GM10248 (cell line): Measurements from ENCODE around the gene MMP7.
"Not testable (repeated sequence)": the region's sequence is repeated elsewhere in the genome, so short reads cannot be mapped to it uniquely, and the experiment has no call there.

Experiments used
- CTCF ChIA-PET: fragments of 300-600 bp; sonication (Branson Sonifier 250); formaldehyde crosslinking; extraction: SDS; loops from one replicate; lab custom pipeline; 2021; ENCODE audit warnings: antibody characterized with exemption; lab: Yijun Ruan, JAX
- POLR2A ChIA-PET: fragments of 350-650 bp; sonication (Branson Sonifier 250); formaldehyde crosslinking; extraction: SDS; loops from one replicate; lab custom pipeline; 2020; ENCODE audit warnings: antibody characterized with exemption; lab: Yijun Ruan, JAX
- DNase-seq: peaks from one replicate; pipeline ENCODE4 v3.0.0; 2012; ENCODE audit errors: extremely low spot score
- CTCF ChIP-seq: IDR thresholded peaks from 2 replicates; pipeline ENCODE4 v1.5.1; 2012; ENCODE audit warnings: mild to moderate bottlenecking, low read depth; ENCODE audit errors: extremely low read depth, missing control alignments, control extremely low read depth

The MMP7 gene

GRCh38 chr11:102513869-102514268, 16.7 kb downstream of the MMP7 start:
- POLR2A ChIA-PET, result no interaction called here
- CTCF ChIA-PET, result interaction anchor here (1.5 kb wide), 1 partner anchor 123 kb away, joined by 5 read pairs; no protein-coding TSS in a partner anchor
- TF ChIP-seq CTCF, result no peak
- DNase-seq, result no peak

GRCh38 chr11:102510439-102511135, 20.0 kb downstream of the MMP7 start:
- ChIA-PET POLR2A (no interaction called here), CTCF (interaction anchor here (1.1 to 1.6 kb wide), 2 partner anchors 12 to 15 kb away, joined by 3 to 4 read pairs; no protein-coding TSS in a partner anchor)
- DNase-seq, result no peak
- TF ChIP-seq CTCF, result no peak

- CTCF ChIA-PET, result interaction anchor here (1.7 to 1.9 kb wide), 2 partner anchors 12 to 112 kb away, joined by 4 read pairs; no protein-coding TSS in a partner anchor
- DNase-seq, POLR2A ChIA-PET: not testable (repeated sequence)
Measured at GRCh38 chr11:102502831-102503230, 27.7 kb downstream of the MMP7 start.

- ChIA-PET CTCF (interaction anchor here (1.3 to 2.4 kb wide), 5 partner anchors 14 to 112 kb away, joined by 3 to 19 read pairs (median 4); no protein-coding TSS in a partner anchor), POLR2A (no interaction called here)
Measured at GRCh38 chr11:102500829-102501228, 29.7 kb downstream of the MMP7 start.

GRCh38 chr11:102499931-102500330, 30.6 kb downstream of the MMP7 start:
- no peak for TF ChIP-seq CTCF
- ChIA-PET POLR2A (no interaction called here), CTCF (interaction anchor here (0.7 to 2.4 kb wide), 16 partner anchors 8 to 206 kb away, joined by 3 to 19 read pairs (median 4); no protein-coding TSS in a partner anchor)
- DNase-seq, result no peak

More at GRCh38 chr11:102500829-102501228, 29.7 kb downstream of the MMP7 start:
- no peak for TF ChIP-seq CTCF
- DNase-seq, result no peak

- no peak for DNase-seq
- POLR2A ChIA-PET, result no interaction called here
- TF ChIP-seq CTCF, result no peak
- CTCF ChIA-PET, result interaction anchor here (0.7 to 2.4 kb wide), 19 partner anchors 9 to 212 kb away, joined by 3 to 19 read pairs (median 3); no protein-coding TSS in a partner anchor
Measured at GRCh38 chr11:102499151-102499550, 31.4 kb downstream of the MMP7 start.

- no peak for TF ChIP-seq CTCF
- no peak for DNase-seq
- ChIA-PET POLR2A (no interaction called here), CTCF (interaction anchor here (0.9 to 1.8 kb wide), 9 partner anchors 11 to 203 kb away, joined by 3 to 50 read pairs (median 5); no protein-coding TSS in a partner anchor)
Measured at GRCh38 chr11:102497061-102497460, 33.5 kb downstream of the MMP7 start.
